Loucy (cell line): ENCODE data around the gene HBQ1.

Experiments used
- H2AFZ ChIP-seq: fragments of 200-600 bp; sonication (generic); 2 replicates; pipeline ENCODE4 v1.6.0; 2016; ENCODE audit warnings: antibody characterized with exemption, mild to moderate bottlenecking, low read length, moderate library complexity
- H3F3A ChIP-seq: fragments of 200-600 bp; 2 replicates; pipeline ENCODE4 v1.6.0; 2016; ENCODE audit warnings: antibody characterized with exemption, low read depth, mild to moderate bottlenecking
- H3K27me3 ChIP-seq: fragments of 200-600 bp; sonication (generic); 2 replicates; pipeline ENCODE4 v1.6.1; 2014; ENCODE audit warnings: low read length, mild to moderate bottlenecking; ENCODE audit not compliant: insufficient read depth, poor library complexity, severe bottlenecking
- H3K36me3 ChIP-seq: fragments of 200-600 bp; sonication (generic); 2 replicates; pipeline ENCODE4 v1.6.1; 2016; ENCODE audit warnings: low read length; ENCODE audit not compliant: insufficient read depth
- H3K4me1 ChIP-seq: fragments of 200-600 bp; sonication (generic); 2 replicates; pipeline ENCODE4 v1.5.1; 2014; ENCODE audit warnings: low read length, mild to moderate bottlenecking; ENCODE audit not compliant: insufficient read depth, poor library complexity, severe bottlenecking
- H3K4me2 ChIP-seq: fragments of 200-600 bp; sonication (generic); 2 replicates; pipeline ENCODE4 v1.6.0; 2014; ENCODE audit warnings: antibody characterized with exemption, low read length, low read depth, mild to moderate bottlenecking; ENCODE audit not compliant: poor library complexity, severe bottlenecking
- H3K4me3 ChIP-seq: fragments of 200-600 bp; sonication (generic); 2 replicates; pipeline ENCODE4 v1.5.1; 2014; ENCODE audit warnings: low read length, mild to moderate bottlenecking, mixed read lengths; ENCODE audit not compliant: poor library complexity, severe bottlenecking
- H3K79me2 ChIP-seq: fragments of 200-600 bp; sonication (generic); 2 replicates; pipeline ENCODE4 v1.6.1; 2014; ENCODE audit warnings: low read length; ENCODE audit not compliant: insufficient read depth
- H3K9ac ChIP-seq: fragments of 200-600 bp; sonication (generic); 2 replicates; pipeline ENCODE4 v1.6.0; 2014; ENCODE audit warnings: mild to moderate bottlenecking, low read depth, low read length, moderate library complexity; ENCODE audit not compliant: poor library complexity, severe bottlenecking
- H3K9me2 ChIP-seq: fragments of 200-600 bp; sonication (generic); replicated peaks from 2 replicates; pipeline ENCODE4 v1.6.1; 2016; ENCODE audit warnings: low read depth, low read length, mixed read lengths
- H3K9me3 ChIP-seq: fragments of 200-600 bp; sonication (generic); 2 replicates; pipeline ENCODE4 v1.6.1; 2014; ENCODE audit warnings: mild to moderate bottlenecking, antibody characterized with exemption, low read length, low read depth; ENCODE audit not compliant: insufficient read depth
- H4K20me1 ChIP-seq: fragments of 200-600 bp; sonication (generic); 2 replicates; pipeline ENCODE4 v1.6.0; 2014; ENCODE audit warnings: antibody characterized with exemption, low read length, mild to moderate bottlenecking; ENCODE audit not compliant: insufficient read depth, poor library complexity, severe bottlenecking
- EZH2phosphoT487 ChIP-seq: fragments of 200-600 bp; IDR thresholded peaks from 2 replicates; pipeline ENCODE4 v1.6.1; 2018; ENCODE audit warnings: antibody characterized with exemption, mild to moderate bottlenecking, moderate library complexity, borderline replicate concordance
- TF ChIP-seq, protein P1 (sequence below): fragments of 200-600 bp; sonication (generic); conservative IDR thresholded peaks from 2 replicates; pipeline ENCODE4 v1.5.1; 2014; ENCODE audit warnings: mild to moderate bottlenecking, antibody characterized with exemption, low read length

Gene HBQ1

DNA sequence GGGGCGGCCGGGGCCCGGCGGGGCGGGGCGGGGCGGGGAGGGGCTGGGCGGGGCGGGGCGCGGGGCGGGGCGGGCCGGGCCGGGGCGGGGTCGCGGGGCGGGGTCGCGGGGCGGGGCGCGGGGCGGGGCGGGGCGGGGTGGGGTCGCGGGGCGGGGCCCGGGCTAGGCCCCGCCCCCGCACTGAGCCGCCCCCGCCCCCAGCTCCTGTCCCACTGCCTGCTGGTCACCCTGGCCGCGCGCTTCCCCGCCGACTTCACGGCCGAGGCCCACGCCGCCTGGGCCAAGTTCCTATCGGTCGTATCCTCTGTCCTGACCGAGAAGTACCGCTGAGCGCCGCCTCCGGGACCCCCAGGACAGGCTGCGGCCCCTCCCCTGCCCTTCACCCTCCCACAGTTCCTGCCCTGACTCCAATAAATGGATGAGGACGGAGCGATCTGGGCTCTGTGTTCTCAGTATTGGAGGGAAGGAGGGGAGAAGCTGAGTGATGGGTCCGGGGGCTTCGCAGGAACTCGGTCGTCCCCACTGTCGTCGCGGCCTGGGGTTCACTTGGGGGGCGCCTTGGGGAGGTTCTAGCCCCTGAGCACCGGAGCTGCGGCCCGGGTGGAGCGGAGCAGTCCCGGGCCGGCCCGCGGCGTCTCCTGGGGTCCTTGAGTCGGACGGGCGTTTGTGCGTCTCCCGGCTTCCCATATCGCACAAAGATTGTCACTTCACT is 15.3 kb upstream of the HBQ1 start:
- H3K4me3 ChIP-seq: no peak overlapping the region

DNA sequence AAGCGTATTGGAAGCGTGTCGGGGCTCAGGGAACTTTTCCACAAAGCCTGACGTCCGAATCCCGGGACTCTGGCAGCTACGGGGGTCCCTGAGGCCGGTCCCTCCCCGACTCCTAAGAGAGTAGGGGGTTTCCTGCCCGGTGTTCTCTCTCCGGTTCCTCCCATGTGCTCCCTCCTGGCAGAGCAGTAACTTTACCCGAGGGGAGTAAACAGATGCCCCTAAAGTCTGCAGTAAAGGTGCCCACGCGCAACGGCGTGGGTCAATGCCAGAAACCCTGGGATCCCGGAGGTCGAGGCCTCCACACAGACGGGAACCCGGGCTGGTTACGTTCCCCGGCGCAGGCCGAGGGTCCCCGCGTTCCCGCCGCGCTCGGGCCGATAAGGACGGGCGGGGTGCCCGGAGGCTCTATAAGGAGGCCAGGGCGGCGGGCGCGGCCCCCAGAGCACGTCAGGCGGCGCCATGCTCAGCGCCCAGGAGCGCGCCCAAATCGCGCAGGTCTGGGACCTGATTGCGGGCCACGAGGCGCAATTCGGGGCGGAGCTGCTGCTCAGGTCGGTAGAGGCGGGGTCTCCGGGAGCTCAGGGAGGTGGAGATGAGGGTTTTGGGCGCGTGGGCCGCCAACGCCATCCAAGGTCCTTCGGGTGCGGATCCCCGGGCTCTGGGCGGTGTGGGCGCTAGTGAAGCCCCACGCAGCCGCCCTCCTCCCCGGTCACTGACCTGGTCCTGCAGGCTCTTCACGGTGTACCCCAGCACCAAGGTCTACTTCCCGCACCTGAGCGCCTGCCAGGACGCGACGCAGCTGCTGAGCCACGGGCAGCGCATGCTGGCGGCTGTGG is 14.5 kb upstream of the HBQ1 start, which contains the start of gene HBM:
Gene HBM, plus strand, starts transcription at position 440 of the 836 bp plus-strand sequence. Its CDS starts 20 bp downstream, at position 460.
- H3K4me2 ChIP-seq: no peak within 1 kb of the TSS
- no peaks in the 10 kb centered on the region for H3K27me3 ChIP-seq
- H3K4me3 ChIP-seq: no peak within 1 kb of the TSS

More for the DNA sequence above, 15.3 kb upstream of the HBQ1 start:
- H3K9ac ChIP-seq: no peak overlapping the region
- H3K79me2 ChIP-seq: no peaks in the 10 kb centered on the region
- no peaks in the 10 kb centered on the region for H3K27me3 ChIP-seq
- H3F3A ChIP-seq: no peaks in the 10 kb centered on the region
- no peaks in the 10 kb centered on the region for H3K9me2 ChIP-seq
- no peak overlapping the region for H2AFZ ChIP-seq
- peaks cover 4% of the 10 kb centered on the region for H3K4me1 ChIP-seq
- no peaks in the 10 kb centered on the region for H3K36me3 ChIP-seq
- TF ChIP-seq EZH2phosphoT487: no peak
- TF ChIP-seq, protein P1, sequence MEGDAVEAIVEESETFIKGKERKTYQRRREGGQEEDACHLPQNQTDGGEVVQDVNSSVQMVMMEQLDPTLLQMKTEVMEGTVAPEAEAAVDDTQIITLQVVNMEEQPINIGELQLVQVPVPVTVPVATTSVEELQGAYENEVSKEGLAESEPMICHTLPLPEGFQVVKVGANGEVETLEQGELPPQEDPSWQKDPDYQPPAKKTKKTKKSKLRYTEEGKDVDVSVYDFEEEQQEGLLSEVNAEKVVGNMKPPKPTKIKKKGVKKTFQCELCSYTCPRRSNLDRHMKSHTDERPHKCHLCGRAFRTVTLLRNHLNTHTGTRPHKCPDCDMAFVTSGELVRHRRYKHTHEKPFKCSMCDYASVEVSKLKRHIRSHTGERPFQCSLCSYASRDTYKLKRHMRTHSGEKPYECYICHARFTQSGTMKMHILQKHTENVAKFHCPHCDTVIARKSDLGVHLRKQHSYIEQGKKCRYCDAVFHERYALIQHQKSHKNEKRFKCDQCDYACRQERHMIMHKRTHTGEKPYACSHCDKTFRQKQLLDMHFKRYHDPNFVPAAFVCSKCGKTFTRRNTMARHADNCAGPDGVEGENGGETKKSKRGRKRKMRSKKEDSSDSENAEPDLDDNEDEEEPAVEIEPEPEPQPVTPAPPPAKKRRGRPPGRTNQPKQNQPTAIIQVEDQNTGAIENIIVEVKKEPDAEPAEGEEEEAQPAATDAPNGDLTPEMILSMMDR: no peak
- no peak overlapping the region for H3K4me2 ChIP-seq
- H4K20me1 ChIP-seq: no peaks in the 10 kb centered on the region
- H3K9me3 ChIP-seq: no peaks in the 10 kb centered on the region

GRCh38 chr16:166375-167121 is 13.7 kb upstream of the HBQ1 start:
- no peaks in the 10 kb centered on the region for H4K20me1 ChIP-seq
- H3K4me1 ChIP-seq: peaks cover 4% of the 10 kb centered on the region
- no peaks in the 10 kb centered on the region for H3F3A ChIP-seq
- no peak overlapping the region for H3K9ac ChIP-seq
- TF ChIP-seq EZH2phosphoT487: no peak
- TF ChIP-seq, protein P1: no peak
- H3K4me2 ChIP-seq: no peak overlapping the region
- no peak overlapping the region for H2AFZ ChIP-seq
- no peaks in the 10 kb centered on the region for H3K9me2 ChIP-seq
- H3K36me3 ChIP-seq: no peaks in the 10 kb centered on the region
- no peaks in the 10 kb centered on the region for H3K79me2 ChIP-seq
- H3K27me3 ChIP-seq: no peaks in the 10 kb centered on the region
- H3K9me3 ChIP-seq: no peaks in the 10 kb centered on the region
- H3K4me3 ChIP-seq: no peak overlapping the region

More for the DNA sequence above, 14.5 kb upstream of the HBQ1 start, which contains the start of gene HBM:
- no peak within 1 kb of the TSS for H2AFZ ChIP-seq
- TF ChIP-seq, protein P1: no peak
- TF ChIP-seq EZH2phosphoT487: no peak
- peaks cover 4% of the 10 kb centered on the region for H3K4me1 ChIP-seq
- H3K36me3 ChIP-seq: no peaks in the 10 kb centered on the region
- no peaks in the 10 kb centered on the region for H4K20me1 ChIP-seq
- H3K79me2 ChIP-seq: no peaks in the 10 kb centered on the region
- H3K9me3 ChIP-seq: no peaks in the 10 kb centered on the region
- no peak within 1 kb of the TSS for H3K9ac ChIP-seq
- no peaks in the 10 kb centered on the region for H3F3A ChIP-seq
- no peaks in the 10 kb centered on the region for H3K9me2 ChIP-seq
